Natural killer cell (primary cell): ENCODE measurements around the gene FDXR. TPM values are rescaled to one million over a fixed set of nuclear protein-coding genes. Genes with fewer than 3 reads are reported as not detected.
A peak's percentile ranks its signal among the peaks of the same experiment; 100 is the strongest.

ENCODE experiments used
- ATAC-seq, 3 donors: fragments of 150-1000 bp in 2 of 3; fragments of 200-7000 bp in 1 of 3; cut with Tn5 transposase; 1 replicate in 1 of 3; 2 replicates in 2 of 3; pipeline ENCODE4 v1.10.0; 2021; ENCODE audit warnings: mild to moderate bottlenecking in 2 of 3, moderate library complexity in 2 of 3
- DNase-seq, 2 donors: peaks; one replicate each; pipeline versions ENCODE4 v3.0.0 to v3.0.0-alpha.2; 2013 to 2021; ENCODE audit warnings: mixed read lengths in 1 of 2
- H3K27ac ChIP-seq: one replicate; pipeline ENCODE4 v1.5.1; 2013; ENCODE audit warnings: mild to moderate bottlenecking, low read length
- H3K27me3 ChIP-seq: one replicate; pipeline ENCODE4 v1.6.1; 2013; ENCODE audit warnings: low read length; ENCODE audit not compliant: control insufficient read depth, insufficient read depth
- H3K36me3 ChIP-seq: one replicate; pipeline ENCODE4 v1.6.1; 2013; ENCODE audit warnings: low read length; ENCODE audit not compliant: control insufficient read depth, insufficient read depth
- H3K4me1 ChIP-seq: one replicate; pipeline ENCODE4 v1.6.1; 2013; ENCODE audit warnings: low read length; ENCODE audit not compliant: control insufficient read depth, insufficient read depth
- H3K4me3 ChIP-seq: one replicate; pipeline ENCODE4 v1.5.1; 2013; ENCODE audit warnings: low read length
- H3K9me3 ChIP-seq: one replicate; pipeline ENCODE4 v1.6.1; 2013; ENCODE audit warnings: low read length; ENCODE audit not compliant: control insufficient read depth, insufficient read depth
- H3K27ac Mint-ChIP-seq, 2 donors: one replicate each; pipeline ENCODE4 v1.8.0; 2022; ENCODE audit warnings: mild to moderate bottlenecking in 2 of 2, mixed read lengths in 2 of 2, moderate library complexity in 1 of 2
- H3K27me3 Mint-ChIP-seq, 2 donors: one replicate each; pipeline ENCODE4 v1.8.0; 2022; ENCODE audit warnings: low read depth in 2 of 2, mixed read lengths in 2 of 2
- H3K36me3 Mint-ChIP-seq: one replicate; pipeline ENCODE4 v1.8.0; 2022; ENCODE audit warnings: mixed read lengths
- H3K4me1 Mint-ChIP-seq, 2 donors: one replicate each; pipeline ENCODE4 v1.8.0; 2022; ENCODE audit warnings: mixed read lengths in 2 of 2
- H3K4me3 Mint-ChIP-seq: one replicate; pipeline ENCODE4 v1.8.0; 2022; ENCODE audit warnings: mild to moderate bottlenecking, moderate library complexity, mixed read lengths
- H3K9me3 Mint-ChIP-seq, 2 donors: one replicate each; pipeline ENCODE4 v1.8.0; 2022; ENCODE audit warnings: mixed read lengths in 2 of 2
- CTCF ChIP-seq: fragments of 200-600 bp; IDR thresholded peaks from one replicate; pipeline ENCODE4 v1.8.0; 2022; ENCODE audit warnings: antibody characterized with exemption
- WGBS: methylation state at CpG from one replicate; pipeline ENCODE4 v1.1.7; 2013; ENCODE audit warnings: missing lambda C conversion rate; ENCODE audit not compliant: insufficient coverage; 5-methylcytosine and 5-hydroxymethylcytosine counted together
- intact Hi-C: fragments of 100-400 bp; cut with micrococcal nuclease; formaldehyde crosslinking; loops from one replicate; pipeline ENCODE4 v1.14.2; 2022
- total RNA-seq, 4 donors: library from RNA; stranded (reverse); fragments of 120-200 nt in 1 of 4; gene quantifications; one replicate each; pipeline versions ENCODE4 v1.2.3 to v1.2.4, GENCODE V29; 2013 to 2022

Gene FDXR
- total RNA-seq, 3 donors from 2014 or later (not counting 1 experiment from before 2014, with no cell fraction given), result 4.5 to 9.1 (median 7.8) TPM

GRCh38 chr17:74921026-74921681 is 48.4 kb upstream of the FDXR start:
- Mint-ChIP-seq H3K4me3 (peak overlapping the region; percentile 37), H3K27ac (no peak overlapping the region), H3K9me3 (no peaks in the 10 kb centered on the region), H3K27me3 (peaks cover 11 to 30% of the 10 kb centered on the region in 2 donors), H3K4me1 (peaks cover 0 to 19% of the 10 kb centered on the region in 2 donors), H3K36me3 (no peaks in the 10 kb centered on the region)
- intact Hi-C loops, result loop anchor here (5.0 kb wide), 1 partner anchor 36 kb away; no protein-coding TSS in a partner anchor
- no peak for TF ChIP-seq CTCF
- no peaks in the 10 kb centered on the region for H3K9me3 ChIP-seq
- H3K4me3 ChIP-seq, result no peak overlapping the region
- ATAC-seq (no peak), DNase-seq (no peak)
- WGBS, result 83% methylated on average over 19 of the region's 19 CpGs
- no peak overlapping the region for H3K27ac ChIP-seq
- H3K27me3 ChIP-seq, result peaks cover 30% of the 10 kb centered on the region
- peaks cover 32% of the 10 kb centered on the region for H3K4me1 ChIP-seq
- no peaks in the 10 kb centered on the region for H3K36me3 ChIP-seq

GRCh38 chr17:74920642-74921025 is 47.8 kb upstream of the FDXR start:
- no peaks in the 10 kb centered on the region for H3K9me3 ChIP-seq
- Mint-ChIP-seq H3K27me3 (peaks cover 6 to 29% of the 10 kb centered on the region in 2 donors), H3K9me3 (no peaks in the 10 kb centered on the region), H3K36me3 (no peaks in the 10 kb centered on the region), H3K4me3 (peak overlapping the region; percentile 37), H3K4me1 (peaks cover 0 to 19% of the 10 kb centered on the region in 2 donors), H3K27ac (no peak overlapping the region)
- no peak overlapping the region for H3K27ac ChIP-seq
- H3K27me3 ChIP-seq, result peaks cover 26% of the 10 kb centered on the region
- 64% methylated on average over 3 of the region's 6 CpGs for WGBS
- no peak for DNase-seq
- no peaks in the 10 kb centered on the region for H3K36me3 ChIP-seq
- peaks cover 32% of the 10 kb centered on the region for H3K4me1 ChIP-seq
- no peak overlapping the region for H3K4me3 ChIP-seq
- intact Hi-C loops, result loop anchor here (5.0 kb wide), 1 partner anchor 37 kb away; no protein-coding TSS in a partner anchor
- no peak for TF ChIP-seq CTCF
- ATAC-seq, result no peak

- no peak for TF ChIP-seq CTCF
- H3K36me3 Mint-ChIP-seq, result no peaks in the 10 kb centered on the region
- Histone ChIP-seq H3K4me1 (peaks cover 32% of the 10 kb centered on the region), H3K27ac (no peak overlapping the region), H3K36me3 (no peaks in the 10 kb centered on the region), H3K27me3 (peaks cover 23% of the 10 kb centered on the region), H3K4me3 (no peak overlapping the region), H3K9me3 (no peaks in the 10 kb centered on the region)
- intact Hi-C loops, result loop anchor here (5.0 kb wide), 1 partner anchor 37 kb away; no protein-coding TSS in a partner anchor
- H3K9me3 Mint-ChIP-seq, result no peaks in the 10 kb centered on the region
- WGBS, result 78% methylated on average over 27 of the region's 27 CpGs
- H3K4me1 Mint-ChIP-seq, result peaks cover 0 to 19% of the 10 kb centered on the region in 2 donors
- no peak for ATAC-seq
- no peak overlapping the region for H3K27ac Mint-ChIP-seq
- peaks cover 2 to 26% of the 10 kb centered on the region in 2 donors for H3K27me3 Mint-ChIP-seq
- no peak overlapping the region for H3K4me3 Mint-ChIP-seq
- no peak for DNase-seq
Measured at GRCh38 chr17:74920306-74920620, 47.5 kb upstream of the FDXR start.
